ENCODE data around the gene OCIAD1.

The OCIAD1 gene

GRCh38 chr4:48904101-48904500 is 73.2 kb downstream of the OCIAD1 start:
- Histone ChIP-seq H3K79me2 (ENCODE audit: control insufficient read depth, low read length) (peaks cover 19% of the 10 kb centered on the region), H3K9me3 (ENCODE audit: control insufficient read depth, insufficient read depth, low read length) (no peaks in the 10 kb centered on the region), H3K27ac (ENCODE audit: low read depth, low read length) (no peak overlapping the region), H3K27me3 (ENCODE audit: control insufficient read depth, low read length) (no peaks in the 10 kb centered on the region), H3F3A (ENCODE audit: control insufficient read depth, insufficient read depth) (no peaks in the 10 kb centered on the region), H3K9me2 (replicated peaks; ENCODE audit: control insufficient read depth, low read length) (no peaks in the 10 kb centered on the region), H4K20me1 (ENCODE audit: control insufficient read depth, insufficient read depth, low read depth, low read length) (no peaks in the 10 kb centered on the region), H3K4me1 (ENCODE audit: control insufficient read depth, low read length) (peaks cover 29% of the 10 kb centered on the region), H3K36me3 (ENCODE audit: control insufficient read depth, low read length) (peaks cover 39% of the 10 kb centered on the region), H3K4me3 (ENCODE audit: low read length) (no peak overlapping the region), H3K4me2 (ENCODE audit: low read length) (no peak overlapping the region)
- TF ChIP-seq EZH2phosphoT487 (IDR thresholded peaks at IDR 0.05; ENCODE audit: borderline replicate concordance, low read length) (no peak), CTCF (IDR thresholded peaks at IDR 0.05; ENCODE audit: low read depth, low read length, poor library complexity, severe bottlenecking) (no peak)

- Histone ChIP-seq H3K79me2 (ENCODE audit: control insufficient read depth, low read length) (peaks cover 19% of the 10 kb centered on the region), H3K9me3 (ENCODE audit: control insufficient read depth, insufficient read depth, low read length) (no peaks in the 10 kb centered on the region), H3F3A (ENCODE audit: control insufficient read depth, insufficient read depth) (no peaks in the 10 kb centered on the region), H3K27ac (ENCODE audit: low read depth, low read length) (no peak overlapping the region), H3K4me1 (ENCODE audit: control insufficient read depth, low read length) (peaks cover 23% of the 10 kb centered on the region), H3K4me2 (ENCODE audit: low read length) (no peak overlapping the region; the same call in 1 of the 2 replicates), H4K20me1 (ENCODE audit: control insufficient read depth, insufficient read depth, low read depth, low read length) (no peaks in the 10 kb centered on the region), H3K36me3 (ENCODE audit: control insufficient read depth, low read length) (peaks cover 34% of the 10 kb centered on the region), H3K4me3 (ENCODE audit: low read length) (no peak overlapping the region), H3K27me3 (ENCODE audit: control insufficient read depth, low read length) (no peaks in the 10 kb centered on the region), H3K9me2 (replicated peaks; ENCODE audit: control insufficient read depth, low read length) (no peaks in the 10 kb centered on the region)
- TF ChIP-seq CTCF (IDR thresholded peaks at IDR 0.05; ENCODE audit: low read depth, low read length, poor library complexity, severe bottlenecking) = no peak
- TF ChIP-seq EZH2phosphoT487 (IDR thresholded peaks at IDR 0.05; ENCODE audit: borderline replicate concordance, low read length) = no peak
Observed at GRCh38 chr4:48904541-48905142, 73.8 kb downstream of the OCIAD1 start.

GRCh38 chr4:48905363-48906015 is 74.6 kb downstream of the OCIAD1 start:
- H3K27ac ChIP-seq (ENCODE audit: low read depth, low read length) = no peak overlapping the region

More at GRCh38 chr4:48905363-48906015, 74.6 kb downstream of the OCIAD1 start:
- Histone ChIP-seq H3K9me2 (replicated peaks; ENCODE audit: control insufficient read depth, low read length) (no peaks in the 10 kb centered on the region), H3F3A (ENCODE audit: control insufficient read depth, insufficient read depth) (no peaks in the 10 kb centered on the region), H3K36me3 (ENCODE audit: control insufficient read depth, low read length) (peaks cover 29% of the 10 kb centered on the region), H4K20me1 (ENCODE audit: control insufficient read depth, insufficient read depth, low read depth, low read length) (no peaks in the 10 kb centered on the region), H3K27me3 (ENCODE audit: control insufficient read depth, low read length) (no peaks in the 10 kb centered on the region), H3K9me3 (ENCODE audit: control insufficient read depth, insufficient read depth, low read length) (no peaks in the 10 kb centered on the region), H3K4me3 (ENCODE audit: low read length) (peak overlapping the region; percentile 85), H3K79me2 (ENCODE audit: control insufficient read depth, low read length) (peaks cover 19% of the 10 kb centered on the region), H3K4me2 (ENCODE audit: low read length) (peak overlapping the region; percentile 89), H3K4me1 (ENCODE audit: control insufficient read depth, low read length) (peaks cover 21% of the 10 kb centered on the region)
- TF ChIP-seq EZH2phosphoT487 (IDR thresholded peaks at IDR 0.05; ENCODE audit: borderline replicate concordance, low read length) (no peak), CTCF (IDR thresholded peaks at IDR 0.05; ENCODE audit: low read depth, low read length, poor library complexity, severe bottlenecking) (peak; percentile 21)

Data from DOHH2 (cell line).